ENCODE results near the gene SRPX.

- TF ChIP-seq EZH2 (IDR thresholded peaks at IDR 0.05; ENCODE audit: borderline replicate concordance, insufficient read depth, low read depth, low read length, poor library complexity, severe bottlenecking) (no peak), CTCF (IDR thresholded peaks at IDR 0.05) (no peak)
These were observed 92.7 kb downstream of the SRPX start for GRCh38 chrX:38127961-38128360.

All from B cell (primary cell).